ENCODE data around the gene MYD88. TPM values are rescaled to one million over a fixed set of nuclear protein-coding genes. Genes with fewer than 3 reads are reported as not detected.

Gene MYD88
- total RNA-seq, 1 experiment from 2014 or later = 19.2 TPM

- TF ChIP-seq JAZF1 (CRISPR knock-in tag; IDR thresholded peaks at IDR 0.05) (no peak), ZNF671 (CRISPR knock-in tag; IDR thresholded peaks at IDR 0.05) (no peak), RORB (CRISPR knock-in tag; IDR thresholded peaks at IDR 0.05) (no peak), KAT7 (CRISPR knock-in tag; IDR thresholded peaks at IDR 0.05; ENCODE audit: borderline replicate concordance) (no peak), EMX1 (CRISPR knock-in tag; IDR thresholded peaks at IDR 0.05) (no peak), GRHL2 (CRISPR knock-in tag; IDR thresholded peaks at IDR 0.05; ENCODE audit: insufficient replicate concordance, severe bottlenecking) (no peak), ATF2 (CRISPR knock-in tag; IDR thresholded peaks at IDR 0.05; ENCODE audit: borderline replicate concordance, low read depth) (no peak)
Measured at GRCh38 chr3:38118421-38119247, 19.8 kb upstream of the MYD88 start (continued).

- no peak overlapping the region for H3K4me3 Mint-ChIP-seq
- ChIA-PET CTCF (interaction anchor here (0.9 to 2.8 kb wide), 5 partner anchors 18 to 144 kb away, joined by 3 to 10 read pairs (median 3); partner anchors contain the start of genes ACAA1 and PLCD1), POLR2A (no interaction called here)
- H3K36me3 Mint-ChIP-seq = peaks cover 15% of the 10 kb centered on the region
- no peak overlapping the region for H3K27ac Mint-ChIP-seq
- no peaks in the 10 kb centered on the region for H3K9me3 Mint-ChIP-seq
- no peaks in the 10 kb centered on the region for H3K4me1 Mint-ChIP-seq
- DNase-seq (ENCODE audit: low spot score) = no peak
- TF ChIP-seq NR2C2 (CRISPR knock-in tag; IDR thresholded peaks at IDR 0.05) = no peak
- TF ChIP-seq ZNF281 (CRISPR knock-in tag; IDR thresholded peaks at IDR 0.05) = no peak
- TF ChIP-seq CREM (CRISPR knock-in tag; IDR thresholded peaks at IDR 0.05) = no peak
- TF ChIP-seq ZSCAN18 (CRISPR knock-in tag; IDR thresholded peaks at IDR 0.05) = no peak
- TF ChIP-seq GABPB1 (CRISPR knock-in tag; IDR thresholded peaks at IDR 0.05) = no peak
- no peak for TF ChIP-seq SOX15 (CRISPR knock-in tag; IDR thresholded peaks at IDR 0.05)
- ATAC-seq = no peak
- H3K27me3 Mint-ChIP-seq (ENCODE audit: low read depth) = peaks cover 6% of the 10 kb centered on the region
Measured at GRCh38 chr3:38119248-38119544, 19.3 kb upstream of the MYD88 start.

- CTCF ChIA-PET = interaction anchor here (0.9 to 1.6 kb wide), 3 partner anchors 17 to 123 kb away, joined by 3 to 8 read pairs (median 4); partner anchors contain the start of gene ACAA1
- peaks cover 19% of the 10 kb centered on the region for H3K36me3 Mint-ChIP-seq
Measured at GRCh38 chr3:38119821-38120692, 18.4 kb upstream of the MYD88 start.

More at GRCh38 chr3:38119821-38120692, 18.4 kb upstream of the MYD88 start:
- POLR2A ChIA-PET = no interaction called here
- Mint-ChIP-seq H3K4me3 (no peak overlapping the region), H3K27ac (no peak overlapping the region), H3K27me3 (ENCODE audit: low read depth) (peaks cover 6% of the 10 kb centered on the region), H3K9me3 (no peaks in the 10 kb centered on the region), H3K4me1 (no peaks in the 10 kb centered on the region)
- TF ChIP-seq ZMAT4 (CRISPR knock-in tag; IDR thresholded peaks at IDR 0.05) = no peak
- no peak for TF ChIP-seq SOX15 (CRISPR knock-in tag; IDR thresholded peaks at IDR 0.05)
- TF ChIP-seq IRF2 (CRISPR knock-in tag; IDR thresholded peaks at IDR 0.05; ENCODE audit: borderline replicate concordance, low read depth) = no peak
- TF ChIP-seq ZNF121 (CRISPR knock-in tag; IDR thresholded peaks at IDR 0.05) = no peak
- TF ChIP-seq ELF4 (CRISPR knock-in tag; IDR thresholded peaks at IDR 0.05; ENCODE audit: low read depth) = no peak
- TF ChIP-seq MXD4 (CRISPR knock-in tag; IDR thresholded peaks at IDR 0.05; ENCODE audit: borderline replicate concordance) = no peak
- DNase-seq (ENCODE audit: low spot score) = peak; percentile 1
- ATAC-seq = no peak
